Right ventricle myocardium inferior (tissue), 1 donor: ENCODE data around the gene KDM2A. TPM values are rescaled to one million over a fixed set of nuclear protein-coding genes. Genes with fewer than 3 reads are reported as not detected.

Experiments used
- ATAC-seq: fragments of 200-7000 bp; cut with Tn5 transposase; one replicate; pipeline ENCODE4 v1.9.1; 2020; ENCODE audit warnings: mild to moderate bottlenecking, moderate library complexity
- DNase-seq: peaks from one replicate; pipeline ENCODE4 v3.0.0; 2021; ENCODE audit errors: missing footprints
- intact Hi-C: fragments of 100-400 bp; cut with DNase I; formaldehyde crosslinking; loops from one replicate; pipeline ENCODE4 v1.11.0; 2022
- total RNA-seq: library from RNA; stranded (reverse); fragmentation: NEBNext Ultra II Directional; extraction: Animal tissue kit (Norgen Biotek cat#: 25700); gene quantifications from one replicate; pipeline ENCODE4 v1.2.1, GENCODE V29; 2021
- donor health status: DM: no; HTN: yes; CAD: no; lungs with severe emphysema.

Gene KDM2A
- total RNA-seq, 1 donor from 2014 or later: 41.3 TPM

DNA sequence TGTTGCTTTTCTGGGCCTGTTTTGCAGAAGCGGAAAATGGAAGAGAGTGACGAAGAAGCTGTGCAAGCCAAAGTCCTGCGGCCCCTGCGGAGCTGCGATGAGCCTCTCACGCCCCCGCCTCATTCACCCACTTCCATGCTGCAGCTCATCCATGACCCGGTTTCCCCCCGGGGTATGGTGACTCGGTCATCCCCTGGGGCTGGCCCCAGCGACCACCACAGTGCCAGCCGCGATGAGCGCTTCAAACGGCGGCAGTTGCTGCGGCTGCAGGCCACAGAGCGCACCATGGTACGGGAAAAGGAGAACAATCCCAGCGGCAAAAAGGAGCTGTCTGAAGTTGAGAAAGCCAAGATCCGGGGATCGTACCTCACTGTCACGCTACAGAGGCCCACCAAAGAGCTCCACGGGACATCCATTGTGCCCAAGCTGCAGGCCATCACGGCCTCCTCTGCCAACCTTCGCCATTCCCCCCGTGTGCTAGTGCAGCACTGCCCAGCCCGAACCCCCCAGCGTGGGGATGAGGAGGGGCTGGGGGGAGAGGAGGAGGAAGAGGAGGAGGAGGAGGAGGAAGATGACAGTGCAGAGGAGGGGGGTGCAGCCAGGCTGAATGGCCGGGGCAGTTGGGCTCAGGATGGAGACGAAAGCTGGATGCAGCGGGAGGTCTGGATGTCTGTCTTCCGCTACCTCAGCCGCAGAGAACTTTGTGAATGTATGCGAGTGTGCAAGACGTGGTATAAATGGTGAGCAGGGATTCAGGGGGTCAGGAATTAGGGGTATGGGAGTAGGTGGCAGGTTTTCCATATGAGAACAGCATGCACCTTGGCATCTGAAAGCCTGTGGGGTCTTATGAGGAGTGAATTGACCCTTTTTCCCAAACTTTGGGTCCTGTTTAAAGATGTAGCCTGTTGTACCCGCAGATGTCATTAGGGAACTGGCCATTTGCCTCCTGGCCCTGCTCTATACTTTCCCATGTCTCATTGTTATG lies 131.3 kb downstream of the KDM2A start:
- ATAC-seq (no peak), DNase-seq (no peak)
- intact Hi-C loops: no loop called here

GRCh38 chr11:67251841-67252240 lies 132.8 kb downstream of the KDM2A start:
- ATAC-seq: no peak

DNA sequence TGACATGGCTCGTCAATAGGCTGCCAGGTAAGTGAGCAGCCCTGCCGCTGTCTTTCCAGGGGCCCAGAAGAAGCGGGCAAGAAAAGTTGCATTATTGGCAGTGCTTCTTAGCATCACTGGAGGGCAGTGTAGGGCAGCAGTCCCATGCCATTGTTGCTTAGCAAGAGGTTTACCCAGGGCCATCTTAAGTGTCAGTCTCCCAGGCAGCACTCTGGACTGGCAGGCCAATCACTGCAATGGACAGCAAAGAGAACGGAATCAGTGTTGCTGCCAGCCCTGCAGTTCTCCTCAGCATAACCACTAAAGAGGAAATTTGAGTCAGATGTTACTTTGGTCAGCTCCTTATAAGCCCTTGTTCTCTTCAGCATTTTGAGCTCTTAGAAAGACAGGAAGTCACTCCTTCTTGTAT lies 133.8 kb downstream of the KDM2A start:
- no peak for DNase-seq
- intact Hi-C loops: no loop called here
- ATAC-seq: peak; percentile 62

More at GRCh38 chr11:67251841-67252240, 132.8 kb downstream of the KDM2A start:
- intact Hi-C loops: no loop called here
- no peak for DNase-seq

DNA sequence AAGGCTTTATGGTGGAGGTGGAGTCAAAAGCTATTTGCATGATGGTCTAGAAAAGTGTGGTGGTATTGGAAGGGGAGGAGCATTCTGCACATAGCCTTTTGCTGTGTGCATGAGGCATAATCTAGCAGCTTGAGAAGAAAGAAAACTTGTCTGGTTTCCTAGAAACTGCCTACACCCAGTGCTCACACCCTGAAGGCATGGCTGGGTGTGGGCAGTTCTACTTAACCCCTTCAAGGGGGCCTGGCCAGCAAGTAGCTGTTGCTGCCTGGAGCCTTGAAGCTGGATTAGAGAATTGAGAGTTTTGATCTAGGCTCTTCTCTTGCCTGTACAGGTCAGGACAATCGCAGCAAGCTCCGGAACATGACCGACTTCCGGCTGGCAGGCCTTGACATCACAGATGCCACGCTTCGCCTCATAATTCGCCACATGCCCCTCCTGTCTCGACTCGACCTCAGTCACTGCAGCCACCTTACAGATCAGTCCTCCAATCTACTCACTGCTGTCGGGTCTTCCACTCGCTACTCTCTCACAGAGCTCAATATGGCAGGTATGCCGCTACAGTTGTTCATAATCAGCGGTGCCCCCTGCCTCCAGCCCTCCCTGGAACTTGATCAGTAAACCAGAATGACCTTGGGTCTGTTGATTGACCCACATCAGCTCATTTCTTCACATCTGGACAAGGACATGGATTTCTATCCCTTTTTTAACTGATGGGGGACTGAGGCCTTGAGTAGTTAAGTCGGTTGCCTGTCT lies 135.0 kb downstream of the KDM2A start:
- ATAC-seq: no peak
- intact Hi-C loops: no loop called here
- DNase-seq: no peak

DNA sequence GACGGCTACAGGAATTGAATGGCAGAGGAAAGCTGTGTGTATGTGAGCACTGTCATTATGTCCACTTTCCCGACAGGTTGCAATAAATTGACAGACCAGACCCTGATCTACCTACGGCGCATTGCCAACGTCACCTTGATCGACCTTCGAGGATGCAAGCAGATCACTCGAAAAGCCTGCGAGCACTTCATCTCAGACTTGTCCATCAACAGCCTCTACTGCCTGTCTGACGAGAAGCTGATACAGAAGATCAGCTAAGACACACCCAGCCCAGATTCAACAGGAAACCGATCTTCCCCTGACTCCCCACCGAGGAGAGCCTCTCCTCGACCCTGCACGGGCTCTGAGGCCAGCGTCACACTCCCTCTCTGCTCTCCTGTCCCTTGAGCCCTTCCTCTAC lies 135.7 kb downstream of the KDM2A start:
- DNase-seq: no peak
- intact Hi-C loops: no loop called here
- no peak for ATAC-seq

DNA sequence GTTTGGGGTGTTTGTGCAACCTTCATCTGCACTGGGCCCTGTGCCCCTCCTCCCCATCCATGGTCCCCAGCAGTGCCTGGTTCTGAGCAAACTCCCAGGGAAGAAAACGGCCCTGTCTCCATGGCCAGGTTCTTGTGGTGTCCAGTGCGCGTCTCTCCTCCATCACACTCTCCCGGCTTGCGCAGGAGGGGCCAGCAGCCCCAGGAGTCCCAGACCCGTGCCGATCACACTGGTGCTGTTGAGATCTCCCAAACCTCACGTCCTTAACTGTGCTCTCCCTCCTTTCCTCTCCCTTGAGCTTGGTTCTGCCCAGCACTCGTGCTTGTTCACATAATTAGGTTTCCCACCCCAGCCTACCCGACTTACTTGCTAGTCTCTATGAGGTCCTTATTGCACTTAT lies 136.3 kb downstream of the KDM2A start:
- no peak for ATAC-seq
- intact Hi-C loops: no loop called here
- DNase-seq: no peak

DNA sequence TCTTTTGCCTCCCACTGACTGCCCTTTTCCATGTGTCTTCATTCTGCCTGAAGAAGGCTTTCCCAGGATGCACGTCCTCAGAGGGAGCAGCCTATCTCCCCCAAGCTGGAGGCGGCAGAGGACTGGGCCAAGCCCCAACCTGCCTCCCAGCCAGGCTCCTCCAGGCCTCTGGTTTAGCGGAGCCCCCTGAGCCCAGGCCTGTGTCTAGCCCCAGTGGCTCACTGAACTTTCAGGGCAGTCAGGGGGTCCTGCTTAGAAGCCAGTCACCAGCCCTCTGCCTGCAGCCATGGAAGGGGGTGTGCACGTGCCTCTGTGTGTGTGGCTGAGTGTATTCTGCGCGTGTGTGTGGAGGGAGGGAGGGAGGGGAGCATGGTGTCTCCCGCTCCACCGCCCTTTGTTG lies 136.8 kb downstream of the KDM2A start:
- no peak for DNase-seq
- intact Hi-C loops: no loop called here
- no peak for ATAC-seq

DNA sequence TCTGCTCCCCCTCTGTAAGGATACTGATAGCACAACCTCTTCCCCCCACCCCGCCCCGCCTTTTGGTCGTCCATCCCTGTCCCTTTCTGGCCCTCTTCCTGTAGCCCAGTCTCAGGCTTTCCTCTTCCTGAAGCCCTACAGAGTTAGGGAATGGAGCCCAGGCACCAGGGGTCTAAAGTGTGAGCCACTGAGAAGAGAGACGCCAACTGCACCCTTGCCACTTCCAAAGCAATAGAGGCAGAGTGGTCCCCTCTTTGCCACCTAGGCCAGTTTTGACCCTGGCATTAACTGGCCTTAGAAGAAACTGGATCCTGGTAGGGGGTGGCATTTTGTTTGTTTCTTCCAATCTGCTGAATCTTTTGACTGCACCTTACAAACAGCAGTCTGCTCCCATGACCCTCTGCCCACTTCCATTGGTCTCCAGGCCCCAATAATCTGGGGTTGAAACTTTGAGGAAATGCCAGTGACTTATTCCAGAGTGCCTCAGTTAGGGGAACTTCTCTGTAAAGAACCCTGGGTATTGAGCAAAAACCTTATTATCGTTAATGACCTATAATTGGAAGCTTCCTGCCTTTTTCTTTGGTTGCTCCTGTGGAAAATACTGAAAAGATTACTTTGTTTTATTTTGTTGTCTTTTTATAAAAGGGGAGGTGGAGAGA lies 137.5 kb downstream of the KDM2A start:
- no peak for DNase-seq
- intact Hi-C loops: no loop called here
- no peak for ATAC-seq

- ATAC-seq (no peak), DNase-seq (no peak)
- intact Hi-C loops: loop anchor here (5.0 kb wide), 1 partner anchor 122 kb away; no protein-coding TSS in a partner anchor
These were observed 141.3 kb downstream of the KDM2A start for GRCh38 chr11:67260406-67260805.

DNA sequence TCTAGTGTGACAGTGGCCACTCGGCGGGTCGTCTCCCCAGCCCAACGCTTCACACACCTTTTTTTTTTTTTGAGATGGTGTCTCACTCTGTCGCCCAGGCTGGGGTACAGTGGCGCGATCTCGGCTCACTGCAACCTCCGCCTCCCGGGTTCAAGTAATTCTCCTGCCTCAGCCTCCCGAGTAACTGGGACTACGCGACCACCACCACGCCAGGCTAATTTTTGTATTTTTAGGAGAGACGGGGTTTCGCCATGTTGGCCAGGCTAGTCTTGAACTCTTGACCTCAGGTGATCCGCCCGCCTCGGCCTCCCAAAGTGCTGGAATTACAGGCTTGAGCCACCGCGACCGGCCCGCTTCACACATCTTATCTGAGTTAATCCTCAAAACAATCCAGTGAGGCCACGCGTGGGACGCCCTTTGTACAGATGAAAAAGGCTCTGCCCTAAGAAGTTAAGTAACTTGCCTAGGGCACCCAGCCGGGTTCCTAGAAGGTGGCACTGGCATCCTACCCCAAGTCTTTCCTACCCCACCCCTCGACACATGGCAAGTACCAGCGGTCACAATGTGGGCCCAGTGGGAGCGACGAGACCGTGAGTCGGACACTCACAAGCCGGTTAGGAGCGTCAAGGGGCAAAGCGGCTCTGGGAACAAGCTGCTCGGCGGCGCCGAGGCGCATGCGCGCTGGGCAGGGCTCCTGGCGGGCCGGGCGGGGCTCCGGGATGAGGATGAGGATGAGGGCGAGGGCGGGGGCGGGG lies 142.0 kb downstream of the KDM2A start:
- DNase-seq: peak; percentile 86
- peak; percentile 43 for ATAC-seq
- intact Hi-C loops: loop anchor here (5.0 kb wide), 1 partner anchor 121 kb away; no protein-coding TSS in a partner anchor

DNA sequence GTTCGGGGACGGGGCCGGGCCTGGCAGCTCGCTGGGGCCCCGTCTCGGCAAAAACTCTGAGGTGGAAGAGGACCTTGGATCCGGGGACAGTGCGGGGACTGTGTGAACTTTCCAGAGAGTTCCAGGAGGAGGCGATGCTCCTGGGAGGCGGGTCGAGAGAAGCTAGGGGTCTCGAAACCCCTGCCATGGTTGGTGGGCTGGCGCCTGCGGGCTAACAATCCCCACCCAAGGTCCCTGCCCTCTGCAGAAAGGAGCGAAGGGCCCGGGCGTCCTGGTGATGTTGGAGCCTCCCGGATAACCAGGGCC lies 142.5 kb downstream of the KDM2A start:
- ATAC-seq (no peak), DNase-seq (no peak)
- intact Hi-C loops: loop anchor here (5.0 kb wide), 1 partner anchor 121 kb away; no protein-coding TSS in a partner anchor

GRCh38 chr11:67261946-67262681 lies 143.1 kb downstream of the KDM2A start:
- DNase-seq (no peak), ATAC-seq (no peak)
- intact Hi-C loops: loop anchor here (1.0 to 5.0 kb wide), 2 partner anchors 55 to 120 kb away; no protein-coding TSS in a partner anchor

DNA sequence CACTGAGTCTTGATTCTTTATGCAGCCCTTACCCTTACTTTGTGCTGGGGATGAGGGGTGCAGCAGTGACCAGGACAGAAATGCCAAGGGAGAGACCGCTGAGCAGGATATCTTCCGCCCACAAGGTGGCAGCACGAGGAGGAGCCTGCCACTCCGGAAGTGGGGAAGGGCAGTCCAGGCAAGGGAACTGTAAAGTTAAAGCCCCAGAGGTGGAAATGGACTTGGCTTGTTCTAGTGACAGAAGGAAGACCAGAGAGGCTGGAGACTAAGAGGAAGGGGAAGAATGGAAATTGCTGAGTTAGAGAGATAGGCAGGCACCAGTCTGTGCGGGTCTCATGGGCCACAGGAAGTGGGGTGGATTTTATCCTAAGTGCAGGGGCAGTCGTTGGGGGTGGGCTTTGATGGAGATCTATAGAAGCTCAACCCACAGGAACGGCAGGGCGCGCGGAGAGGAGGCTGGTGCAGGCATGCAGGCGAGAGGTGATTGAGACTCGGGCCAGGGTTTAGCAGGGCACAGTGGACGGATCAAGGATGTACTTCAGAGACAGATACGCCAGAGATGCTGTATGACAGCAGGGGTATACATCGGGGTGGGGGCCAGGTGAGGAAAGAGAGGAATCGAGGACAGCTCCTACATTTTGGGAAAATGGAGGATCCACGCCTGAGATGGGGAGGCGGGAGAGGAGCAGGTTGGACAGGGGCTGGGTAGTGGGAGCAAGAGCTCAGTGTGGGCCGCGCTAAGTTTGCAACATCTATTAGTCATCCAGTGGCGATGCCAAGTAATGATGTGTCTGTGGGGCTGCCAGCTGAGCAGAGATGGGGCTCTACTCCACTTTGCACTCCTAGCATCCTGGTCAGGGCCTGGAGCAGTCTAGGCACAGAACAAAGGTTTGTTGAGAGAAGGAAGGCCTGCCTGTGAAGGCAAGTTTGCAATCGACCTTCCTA lies 143.9 kb downstream of the KDM2A start:
- peak; percentile 87 for DNase-seq
- ATAC-seq: peak; percentile 72
- intact Hi-C loops: loop anchor here (1.0 to 5.0 kb wide), 2 partner anchors 54 to 119 kb away; no protein-coding TSS in a partner anchor

- intact Hi-C loops: loop anchor here (5.0 kb wide), 1 partner anchor 118 kb away; no protein-coding TSS in a partner anchor
These were observed 145.2 kb downstream of the KDM2A start for GRCh38 chr11:67264260-67264659.

GRCh38 chr11:67264877-67265632 lies 146.0 kb downstream of the KDM2A start:
- no peak for DNase-seq

More at GRCh38 chr11:67264260-67264659, 145.2 kb downstream of the KDM2A start:
- ATAC-seq (no peak), DNase-seq (no peak)

More at GRCh38 chr11:67264877-67265632, 146.0 kb downstream of the KDM2A start:
- intact Hi-C loops: loop anchor here (5.0 kb wide), 1 partner anchor 117 kb away; no protein-coding TSS in a partner anchor
- ATAC-seq: no peak
